Activated T-cell treated with anti-CD3 and anti-CD28 coated beads for 24 hours (primary cell): ENCODE data around the gene LAMC1.

Experiments used
- DNase-seq: peaks from one replicate; pipeline ENCODE4 v3.0.0-alpha.2; 2020; ENCODE audit warnings: low read depth

The LAMC1 gene

DNA sequence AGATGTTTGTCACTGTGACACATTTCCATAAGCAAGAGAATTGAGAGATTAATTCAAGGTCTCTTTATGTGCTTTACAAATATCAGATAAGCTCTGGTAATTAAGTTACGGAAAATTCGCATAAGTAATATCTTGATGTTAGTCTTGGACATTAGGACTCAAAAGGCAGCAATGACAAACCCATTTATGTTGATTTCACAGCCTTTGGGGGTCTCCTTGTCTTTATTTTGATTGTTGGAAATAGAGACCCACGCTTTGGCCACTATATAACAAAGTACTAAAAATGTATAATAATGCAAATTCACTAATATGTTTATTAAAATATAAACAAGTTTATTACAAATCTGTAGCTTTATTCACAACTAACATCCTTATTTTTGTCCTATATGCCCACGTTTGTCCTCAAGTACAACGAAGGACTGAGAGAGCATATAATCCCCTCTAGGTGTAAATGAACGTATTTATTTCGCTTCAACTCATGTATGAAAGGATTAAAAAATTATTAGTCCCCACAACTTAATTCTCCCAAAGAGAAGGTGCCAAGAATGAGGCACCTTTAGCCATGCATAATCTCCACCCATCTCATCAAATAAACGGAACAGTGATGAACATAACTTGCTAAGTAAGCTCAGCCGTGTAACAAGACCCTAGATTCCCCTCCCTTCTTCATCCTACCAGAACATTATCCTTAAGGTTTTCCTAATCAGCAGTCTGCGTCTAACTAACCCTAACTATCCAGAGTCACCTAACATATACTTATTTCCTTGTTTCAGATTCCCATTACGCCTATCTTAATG is 1.6 kb upstream of the LAMC1 start:
- no peak for DNase-seq

DNA sequence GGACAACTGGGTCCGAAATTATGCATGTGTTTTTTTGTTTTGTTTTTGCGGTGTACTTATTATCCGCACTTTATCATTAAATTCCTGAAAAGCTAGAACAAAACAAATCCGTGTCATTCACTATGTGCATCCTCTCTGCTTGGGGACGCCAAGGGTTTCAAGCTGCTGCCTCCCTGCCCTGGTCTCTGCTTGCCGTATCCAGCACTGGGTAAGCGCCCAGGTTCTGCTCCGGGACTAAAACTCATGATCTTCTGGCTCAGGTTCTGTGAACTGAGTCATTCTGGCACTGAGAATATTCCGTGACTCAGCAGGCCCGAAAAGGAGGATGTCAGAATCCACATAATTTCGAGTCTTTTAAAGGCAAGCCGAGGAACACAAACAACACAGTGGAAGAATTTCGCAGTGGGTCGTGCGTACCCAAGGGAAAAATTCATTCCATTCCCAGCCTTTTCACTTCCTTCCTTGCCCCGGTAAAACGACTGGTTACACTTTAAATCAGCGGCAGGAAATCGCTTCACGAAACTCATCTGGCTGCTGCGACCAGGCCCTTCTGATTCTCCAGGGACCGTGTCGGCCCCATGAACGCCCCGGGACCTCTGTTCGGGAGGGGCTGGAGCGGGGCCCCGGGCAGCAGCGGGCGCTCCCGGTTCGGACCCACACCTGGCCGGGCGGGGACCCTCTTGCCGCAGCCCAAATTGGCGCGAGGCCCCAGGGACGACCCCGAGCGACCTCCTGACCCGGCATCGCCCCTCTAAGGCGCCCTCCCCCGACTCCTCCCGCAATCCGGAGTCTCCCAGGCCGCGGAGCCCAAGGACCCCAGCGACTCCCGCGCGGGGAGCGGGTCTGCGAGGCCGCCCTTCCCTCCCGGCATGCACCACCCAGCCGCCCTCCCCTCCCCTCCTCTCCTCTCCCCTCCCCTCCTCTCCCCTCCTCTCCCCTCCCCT is 746 bp upstream of the LAMC1 start:
- peak; percentile 20 for DNase-seq

DNA sequence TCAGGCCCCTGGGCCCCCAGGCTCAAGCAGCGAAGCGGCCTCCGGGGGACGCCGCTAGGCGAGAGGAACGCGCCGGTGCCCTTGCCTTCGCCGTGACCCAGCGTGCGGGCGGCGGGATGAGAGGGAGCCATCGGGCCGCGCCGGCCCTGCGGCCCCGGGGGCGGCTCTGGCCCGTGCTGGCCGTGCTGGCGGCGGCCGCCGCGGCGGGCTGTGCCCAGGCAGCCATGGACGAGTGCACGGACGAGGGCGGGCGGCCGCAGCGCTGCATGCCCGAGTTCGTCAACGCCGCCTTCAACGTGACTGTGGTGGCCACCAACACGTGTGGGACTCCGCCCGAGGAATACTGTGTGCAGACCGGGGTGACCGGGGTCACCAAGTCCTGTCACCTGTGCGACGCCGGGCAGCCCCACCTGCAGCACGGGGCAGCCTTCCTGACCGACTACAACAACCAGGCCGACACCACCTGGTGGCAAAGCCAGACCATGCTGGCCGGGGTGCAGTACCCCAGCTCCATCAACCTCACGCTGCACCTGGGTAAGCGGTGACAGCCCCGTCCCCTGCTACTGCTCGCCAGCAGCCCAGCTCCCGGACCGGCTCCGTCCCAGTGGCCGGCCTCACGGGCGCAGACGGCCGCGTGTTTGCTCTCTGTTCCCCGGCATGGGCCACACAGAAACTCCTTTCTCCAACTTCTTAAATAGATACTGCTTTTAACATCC is 539 bp downstream of the LAMC1 start:
- DNase-seq = no peak

DNA sequence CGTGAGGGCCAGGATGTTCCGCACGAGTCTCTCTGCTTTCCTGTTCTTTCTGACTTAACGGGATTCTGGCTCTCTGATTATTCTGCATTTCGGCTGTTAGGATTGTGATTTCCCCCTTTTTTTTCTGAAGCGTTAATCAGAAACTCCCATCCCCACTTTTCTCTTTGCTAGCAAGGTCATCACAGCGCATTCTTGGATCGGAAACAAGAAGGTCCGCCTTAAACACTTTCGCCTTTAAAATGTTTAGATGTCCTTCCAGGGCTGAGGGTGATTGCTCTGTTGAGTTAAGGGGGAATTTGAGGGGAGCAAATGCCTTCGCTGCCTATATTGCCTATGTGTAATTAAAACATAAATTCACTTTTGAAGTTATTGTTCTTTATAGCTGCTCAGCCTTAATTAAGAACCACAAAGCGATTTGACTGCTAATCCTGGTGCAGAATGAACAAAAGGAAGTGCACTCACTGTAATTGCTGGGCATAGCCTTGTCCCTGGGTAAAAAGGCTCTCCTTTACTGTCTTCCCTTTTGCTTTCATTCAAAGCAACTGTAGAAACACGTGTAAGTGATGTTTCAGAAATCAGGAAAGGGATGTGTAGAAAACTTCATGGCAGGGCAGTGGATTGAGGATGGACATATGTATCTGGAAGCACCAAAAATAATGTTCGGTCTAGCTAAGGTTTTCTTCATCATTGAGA is 1.2 kb downstream of the LAMC1 start:
- DNase-seq = no peak

DNA sequence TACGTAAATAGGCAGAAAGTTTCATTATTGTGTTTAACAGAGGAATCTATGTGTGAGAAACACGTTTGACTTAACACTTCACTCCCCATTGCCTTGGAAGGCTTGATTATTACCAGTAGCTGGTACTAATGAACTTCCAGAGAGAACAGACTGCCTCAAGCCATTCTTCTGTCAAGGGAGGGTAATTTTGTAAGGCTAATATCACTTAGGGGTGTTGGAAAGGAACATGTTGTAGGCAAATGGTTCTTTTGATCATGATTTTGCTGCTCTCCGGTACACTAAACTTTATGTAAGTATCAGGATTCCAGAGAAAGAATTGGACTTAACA is 1.8 kb downstream of the LAMC1 start:
- DNase-seq = no peak

DNA sequence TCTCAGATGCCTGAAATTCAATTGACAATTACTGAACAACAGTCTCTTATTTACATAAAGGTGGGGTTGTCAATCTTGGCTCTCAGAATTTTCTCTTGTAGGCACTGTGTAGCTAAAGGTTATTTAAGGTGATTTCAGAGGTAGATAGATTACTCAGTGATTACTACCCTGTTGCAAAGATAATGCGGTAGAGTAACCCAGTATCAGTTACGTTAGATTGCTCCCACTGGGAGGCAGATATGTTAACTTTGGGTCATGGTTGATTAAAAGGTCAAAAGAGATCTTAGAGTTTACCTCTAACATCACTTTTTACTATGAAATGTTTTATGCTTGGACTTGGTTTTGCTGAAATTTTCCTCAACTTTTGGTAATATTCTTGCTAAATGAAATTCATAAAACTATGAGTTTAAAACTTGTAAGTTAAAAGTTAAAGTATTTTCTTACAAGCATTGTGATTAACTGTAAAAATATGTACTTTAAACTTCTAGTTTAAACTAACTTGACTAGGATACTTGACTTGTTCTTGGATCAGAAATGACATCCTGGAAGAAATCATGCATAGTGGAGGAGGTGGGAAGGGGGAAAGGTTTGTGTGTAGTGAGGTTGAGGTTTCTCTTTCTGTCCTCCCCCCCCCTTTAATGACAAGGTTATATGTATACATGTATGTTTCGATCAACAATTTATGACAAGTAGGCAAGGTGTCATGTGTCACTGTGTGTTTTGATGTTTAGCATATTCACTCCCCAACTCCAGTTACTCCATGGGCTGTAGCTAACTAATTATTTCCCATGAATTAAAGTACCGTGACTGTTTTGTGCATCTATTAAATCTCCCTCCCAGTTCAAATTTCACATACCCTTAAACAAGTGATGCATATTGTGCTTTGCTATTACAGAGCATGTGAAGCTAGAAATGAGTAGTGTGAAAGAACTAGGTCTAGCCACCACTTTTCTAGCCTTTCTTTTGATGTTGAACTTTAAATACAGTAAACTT is 2.9 kb downstream of the LAMC1 start:
- no peak for DNase-seq

DNA sequence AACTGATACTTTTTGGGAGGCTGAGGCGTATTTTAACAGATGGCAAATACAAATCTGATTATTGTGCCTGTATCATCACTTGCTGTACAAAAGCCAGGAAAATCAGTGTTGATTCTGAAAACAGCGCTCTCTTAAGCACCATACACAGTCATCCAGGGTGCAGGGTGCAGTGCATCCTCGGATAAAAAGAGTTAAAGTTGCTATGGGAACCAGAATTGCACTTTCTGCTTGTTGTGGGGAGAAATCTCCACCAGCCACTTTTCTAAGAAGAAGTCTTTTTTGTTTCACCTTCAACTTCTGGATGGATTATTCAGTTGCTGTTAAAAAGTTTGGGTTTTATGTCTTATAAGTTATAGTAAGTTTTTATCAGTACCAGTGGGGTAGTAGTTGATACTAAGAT is 3.8 kb downstream of the LAMC1 start:
- DNase-seq = no peak

DNA sequence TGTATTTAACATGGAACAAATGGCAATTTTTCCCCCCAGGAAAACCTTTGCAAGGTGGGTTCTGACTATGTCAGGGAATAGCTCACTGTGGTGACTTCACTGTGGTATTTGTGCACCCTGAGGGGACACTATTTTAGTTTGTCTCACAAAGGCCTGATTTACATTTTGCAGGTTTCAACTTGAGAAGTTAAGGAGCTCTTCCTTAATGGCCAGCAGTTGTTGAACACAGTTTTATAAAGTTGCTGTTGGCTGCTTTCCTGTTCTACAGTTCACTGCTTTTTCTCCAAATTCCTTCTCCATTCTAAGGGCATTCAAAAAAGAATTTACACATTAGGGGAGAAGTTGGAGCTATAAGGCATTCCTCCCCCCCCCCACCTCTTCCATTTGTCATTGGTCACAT is 4.6 kb downstream of the LAMC1 start:
- DNase-seq = no peak

DNA sequence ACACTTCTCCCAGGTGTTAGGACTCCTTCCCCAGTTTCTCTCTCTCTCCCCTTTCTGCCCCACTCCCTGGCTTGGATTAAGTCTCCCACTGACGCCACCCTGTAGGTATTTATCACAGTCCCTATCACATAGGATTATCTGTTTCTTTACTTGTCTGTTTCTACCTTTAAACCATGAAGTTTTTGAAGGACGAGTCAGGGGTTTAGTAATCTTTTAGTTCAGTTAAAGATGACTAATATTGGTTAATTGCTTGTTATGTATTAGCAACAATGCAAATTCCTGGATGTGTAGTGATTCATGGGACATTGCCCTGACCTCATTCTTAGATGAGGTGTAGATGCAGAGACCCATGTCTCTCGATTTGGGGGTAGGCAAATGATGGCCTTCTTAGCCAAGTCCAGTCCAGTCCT is 6.4 kb downstream of the LAMC1 start:
- DNase-seq = no peak

DNA sequence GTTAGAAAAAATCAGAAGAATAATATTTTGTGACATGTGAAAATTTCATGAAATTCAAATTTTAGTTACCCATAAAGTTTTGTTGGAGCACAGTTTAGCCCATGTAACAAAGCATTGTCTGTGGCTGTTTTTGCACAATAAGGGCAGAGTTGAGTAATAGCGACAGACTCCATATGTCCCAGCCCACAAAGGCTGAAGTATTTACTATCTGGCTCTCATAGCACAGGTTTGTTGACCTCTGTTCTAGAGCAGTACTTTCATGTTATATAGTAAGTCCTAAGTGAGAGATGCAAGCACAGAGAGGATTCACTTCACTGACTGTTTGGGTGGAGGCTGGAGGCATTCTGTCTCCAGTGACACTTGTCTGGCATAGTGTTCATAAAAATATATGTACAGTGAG is 6.8 kb downstream of the LAMC1 start:
- no peak for DNase-seq

DNA sequence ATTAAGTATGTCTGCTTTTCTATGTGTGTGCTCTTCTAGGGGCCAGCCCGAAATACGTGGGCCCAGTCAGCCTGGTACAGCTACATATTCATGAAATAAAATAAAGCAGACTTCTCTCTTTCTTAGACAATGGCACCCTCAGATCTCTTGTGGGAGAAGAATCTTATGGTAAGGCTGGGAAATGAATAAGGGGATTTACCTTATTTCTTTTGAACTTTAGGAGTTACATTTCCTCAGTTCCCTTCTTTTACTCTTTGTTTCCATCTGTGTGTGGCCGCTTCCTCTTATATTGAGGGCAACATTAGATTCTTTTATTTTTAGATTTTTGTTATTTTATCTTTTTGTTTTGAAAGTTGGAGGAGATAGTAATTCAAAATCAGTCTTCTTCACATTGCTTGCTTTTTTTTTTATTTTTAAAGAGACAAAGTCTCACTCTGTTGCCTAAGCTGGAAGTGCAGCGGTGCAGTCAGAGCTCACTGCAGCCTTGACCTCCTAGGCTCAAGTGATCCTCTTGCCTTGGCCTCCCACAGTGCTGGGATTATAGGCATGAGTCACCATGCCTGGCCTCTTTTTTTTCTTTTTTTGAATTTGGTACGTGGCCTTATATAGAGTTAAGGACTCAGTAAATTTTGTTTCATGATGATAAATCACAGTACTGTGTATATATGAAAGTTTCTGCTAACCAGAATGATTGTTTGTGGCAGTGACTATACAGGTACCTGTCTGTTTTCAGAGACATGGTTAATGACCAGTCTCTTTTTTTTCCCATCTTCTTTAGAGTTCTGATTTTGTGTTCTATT is 9.1 kb downstream of the LAMC1 start:
- DNase-seq = no peak

DNA sequence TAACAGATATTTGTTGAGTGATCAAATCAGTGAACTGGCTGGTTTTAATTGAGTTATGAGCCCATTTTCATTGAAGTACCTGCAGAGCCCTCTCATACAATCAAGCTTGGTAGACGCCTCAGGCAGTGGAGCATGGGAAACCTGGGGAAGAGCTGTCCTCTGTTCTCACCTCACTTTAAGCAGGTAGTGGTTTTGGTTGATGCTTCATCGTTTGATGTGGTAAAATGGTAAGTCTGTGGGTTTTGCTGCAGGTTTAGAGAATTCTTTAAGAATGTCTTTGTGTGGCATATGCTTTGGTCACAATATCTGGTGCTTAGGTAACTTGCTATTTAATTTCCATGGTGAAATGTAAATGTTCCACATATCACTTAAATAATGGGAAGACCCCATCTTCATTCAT is 10.0 kb downstream of the LAMC1 start:
- peak; percentile 7 for DNase-seq

DNA sequence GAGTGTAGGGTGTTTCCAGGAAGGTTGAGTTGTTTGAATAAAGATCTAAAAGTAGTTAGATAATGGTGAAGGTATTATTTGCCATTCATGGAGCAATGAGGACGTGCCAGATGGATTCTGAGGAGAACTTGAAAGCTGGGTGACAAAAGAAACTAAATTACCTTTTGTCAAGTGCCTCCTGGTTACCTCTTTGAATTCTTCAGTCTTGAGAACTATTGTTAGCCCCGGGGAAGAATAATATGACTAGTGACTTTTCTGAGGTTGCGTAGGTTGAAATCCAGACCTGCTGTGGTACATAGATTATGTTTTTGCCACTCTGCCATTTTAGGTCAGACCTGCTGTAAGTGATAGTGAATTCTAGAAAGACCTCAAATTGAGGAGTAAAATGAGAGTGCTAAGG is 11.5 kb downstream of the LAMC1 start:
- no peak for DNase-seq

DNA sequence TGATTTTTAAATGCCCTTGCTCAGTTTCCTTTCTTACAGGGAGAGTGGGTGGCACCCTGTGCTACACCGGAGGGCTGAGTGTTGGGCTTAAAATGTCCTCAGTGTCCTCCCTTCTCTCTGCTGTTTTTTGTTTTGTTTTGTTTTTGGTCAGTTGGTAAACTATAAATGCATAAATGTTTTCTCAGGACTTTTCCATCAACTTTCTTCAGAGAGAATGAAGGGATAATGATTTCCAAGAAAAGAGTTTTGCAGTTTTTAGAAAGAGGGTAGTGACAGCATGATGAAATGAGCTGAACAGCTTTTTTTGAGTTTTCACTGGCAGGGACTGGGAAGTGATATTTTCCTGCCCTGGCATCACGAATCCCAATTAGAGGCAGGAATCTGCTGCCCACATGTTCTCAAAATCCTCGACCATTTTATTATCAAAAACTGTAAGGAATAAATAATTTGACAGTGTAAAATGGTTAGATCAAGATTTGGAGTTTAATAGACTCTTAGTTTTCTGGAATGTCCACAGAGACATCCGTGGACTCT is 15.2 kb downstream of the LAMC1 start:
- no peak for DNase-seq

DNA sequence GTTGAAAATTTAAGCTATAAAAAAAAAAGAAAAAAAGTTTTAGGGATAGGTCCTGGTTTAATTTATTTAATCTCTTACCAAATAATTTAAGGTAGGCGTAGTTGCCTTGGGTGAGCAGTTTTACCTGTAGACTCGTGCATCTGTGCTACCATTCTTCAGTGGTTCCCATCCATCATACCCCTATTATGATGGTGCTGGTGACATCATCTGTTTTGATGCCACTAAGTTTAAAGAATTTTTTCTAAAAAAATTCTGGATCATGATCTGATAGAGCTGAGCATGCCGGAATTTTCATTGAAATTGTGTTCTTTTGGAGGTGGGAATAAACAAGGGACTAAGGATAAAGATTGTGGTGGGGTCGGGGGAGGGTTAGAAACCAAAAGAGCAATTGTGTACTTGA is 15.7 kb downstream of the LAMC1 start:
- no peak for DNase-seq

DNA sequence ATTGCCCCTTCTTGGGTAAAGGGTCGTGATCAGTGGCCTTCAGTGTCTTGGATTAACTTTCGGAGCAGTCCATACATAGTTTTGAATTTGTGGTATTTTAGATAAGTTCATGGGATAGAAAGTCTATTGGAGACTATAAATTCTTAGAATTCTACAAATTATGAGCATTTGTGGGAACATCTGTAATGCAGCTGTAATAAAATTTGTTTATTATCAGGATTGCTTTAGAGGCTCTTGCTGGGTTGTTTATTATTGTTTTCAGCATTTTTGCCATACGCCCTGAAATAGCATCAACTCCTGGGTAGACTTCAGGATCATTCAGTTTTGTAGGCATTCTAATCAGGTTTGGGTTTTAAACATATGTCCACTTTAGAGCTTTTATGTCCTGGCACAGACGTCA is 16.1 kb downstream of the LAMC1 start:
- DNase-seq = no peak

DNA sequence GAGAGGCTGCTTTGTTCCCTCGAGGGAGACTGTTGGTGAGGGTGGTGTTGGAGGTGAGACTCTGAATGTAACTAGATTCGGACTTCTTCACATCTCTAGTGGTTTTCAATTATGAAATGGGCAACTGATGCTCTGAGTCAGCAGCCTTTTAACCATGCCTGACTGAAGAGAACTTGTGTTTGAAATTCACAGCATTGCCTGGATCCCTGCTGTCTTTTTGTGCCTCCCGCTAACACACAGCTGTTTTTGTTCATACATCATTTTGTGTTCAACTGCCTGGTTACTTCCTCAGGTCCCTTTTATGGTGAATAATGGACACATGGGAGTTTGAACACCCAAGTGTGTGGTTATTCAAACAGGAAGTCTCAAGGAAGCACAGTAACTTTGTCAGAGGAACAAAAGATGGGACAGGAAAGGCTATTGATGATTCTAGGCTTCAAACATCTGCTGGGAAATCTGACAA is 16.8 kb downstream of the LAMC1 start:
- DNase-seq = no peak

DNA sequence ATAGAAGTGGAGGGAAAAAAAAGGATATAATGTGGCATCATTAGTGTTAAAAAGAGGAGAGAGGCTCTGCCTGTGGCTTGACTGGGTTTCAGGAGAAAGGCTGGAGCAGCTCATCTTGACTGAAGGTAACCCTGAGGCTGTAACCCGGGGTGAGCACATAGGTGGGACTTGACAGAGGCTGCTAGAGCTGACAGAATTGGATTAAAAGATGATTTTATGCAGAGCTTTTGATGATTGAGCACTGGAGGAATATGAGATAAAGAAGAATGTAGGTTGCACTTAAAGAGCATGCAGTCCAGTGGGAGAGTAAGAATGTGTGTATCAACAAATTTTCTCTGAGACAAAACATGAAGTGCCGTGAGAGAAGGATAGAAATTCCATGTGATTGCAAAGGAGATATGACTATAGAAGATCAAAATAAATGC is 17.3 kb downstream of the LAMC1 start:
- DNase-seq = no peak

DNA sequence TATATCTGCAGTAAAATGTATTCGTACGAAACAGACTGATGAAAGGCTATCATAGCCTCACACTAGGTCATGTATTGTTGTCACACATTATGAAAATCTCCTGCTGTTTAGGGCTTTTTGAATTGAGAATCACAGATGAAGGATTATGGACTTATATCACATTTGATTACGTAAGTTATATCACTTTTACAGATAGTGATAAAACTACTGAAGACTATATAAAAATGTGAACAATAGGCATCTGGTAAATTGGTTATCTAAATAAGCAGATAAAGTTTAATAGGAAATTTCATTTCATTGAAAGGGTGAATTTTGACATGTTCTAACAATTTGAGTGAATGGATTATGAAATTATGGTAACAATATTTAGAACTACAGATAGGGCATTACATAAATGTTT is 20.0 kb downstream of the LAMC1 start:
- DNase-seq = no peak
